NCI-H748 (cell line): Measurements from ENCODE around the gene EEF2KMT.
"Not testable (repeated sequence)": the region's sequence is repeated elsewhere in the genome, so short reads cannot be mapped to it uniquely, and the experiment has no call there.

Source experiments
- DNase-seq: peaks from one replicate; lab custom pipeline; 2025; ENCODE audit not compliant: unreplicated experiment; lab: John Stamatoyannopoulos, UW

Gene EEF2KMT, protein sequence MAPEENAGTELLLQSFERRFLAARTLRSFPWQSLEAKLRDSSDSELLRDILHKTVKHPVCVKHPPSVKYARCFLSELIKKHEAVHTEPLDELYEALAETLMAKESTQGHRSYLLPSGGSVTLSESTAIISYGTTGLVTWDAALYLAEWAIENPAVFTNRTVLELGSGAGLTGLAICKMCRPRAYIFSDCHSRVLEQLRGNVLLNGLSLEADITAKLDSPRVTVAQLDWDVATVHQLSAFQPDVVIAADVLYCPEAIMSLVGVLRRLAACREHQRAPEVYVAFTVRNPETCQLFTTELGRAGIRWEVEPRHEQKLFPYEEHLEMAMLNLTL

DNA sequence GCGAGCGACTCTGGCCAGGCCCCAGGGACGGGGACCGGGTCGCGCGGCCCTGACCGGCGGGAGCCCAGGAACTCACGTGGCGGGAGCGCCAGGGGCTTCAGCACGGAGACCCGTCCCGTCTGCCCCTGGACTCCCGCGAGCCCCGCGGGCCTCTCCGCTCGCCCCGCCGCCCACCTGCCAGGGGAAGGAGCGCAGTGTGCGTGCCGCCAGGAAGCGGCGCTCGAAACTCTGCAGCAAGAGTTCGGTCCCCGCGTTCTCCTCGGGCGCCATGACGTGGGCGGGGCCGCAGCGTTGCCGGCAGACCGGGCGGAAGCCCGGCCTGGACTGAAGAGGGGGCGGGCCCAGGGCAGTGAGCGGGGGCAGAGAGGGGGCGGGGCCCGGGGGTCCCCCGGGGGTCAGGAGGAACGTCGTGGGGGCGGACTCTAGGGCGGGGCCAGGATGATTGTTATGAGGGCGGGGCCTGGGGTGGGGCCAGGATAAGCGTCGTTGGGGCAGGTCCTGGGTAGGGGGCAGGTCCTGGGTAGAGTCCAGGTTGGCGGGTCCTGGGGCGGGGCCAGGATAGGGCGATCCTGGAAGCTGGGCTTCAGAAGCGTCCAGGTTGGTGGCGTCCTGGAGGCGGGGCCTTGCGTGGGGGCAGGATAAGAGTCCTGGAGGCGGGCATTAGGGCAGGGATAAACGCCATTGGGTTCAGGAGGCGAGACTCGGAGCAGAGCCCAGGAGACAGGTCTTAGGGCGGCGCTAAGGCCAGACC is at the start of gene EEF2KMT:
Gene EEF2KMT (minus strand): TSS at position 326 of the 751 bp plus-strand sequence. CDS start 56 bp downstream, at position 270.
- peak; percentile 96 for DNase-seq

DNA sequence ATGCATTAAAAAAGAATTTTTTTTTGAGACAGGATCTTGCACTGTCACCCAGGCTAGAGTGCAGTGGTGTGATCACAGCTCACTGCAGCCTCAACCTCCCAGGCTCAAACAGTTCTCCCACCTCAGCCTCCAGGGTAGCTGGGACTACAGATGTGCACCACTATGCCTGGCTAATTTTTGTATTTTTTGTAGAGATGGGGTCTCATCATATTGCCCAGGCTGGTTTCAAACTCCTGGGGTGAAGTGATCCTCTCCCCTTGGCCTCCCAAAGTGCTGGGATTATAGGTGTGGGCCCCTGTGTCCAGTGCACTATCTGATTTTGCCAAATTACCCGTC is 47.0 kb upstream of the EEF2KMT start:
- not testable (repeated sequence) for DNase-seq

DNA sequence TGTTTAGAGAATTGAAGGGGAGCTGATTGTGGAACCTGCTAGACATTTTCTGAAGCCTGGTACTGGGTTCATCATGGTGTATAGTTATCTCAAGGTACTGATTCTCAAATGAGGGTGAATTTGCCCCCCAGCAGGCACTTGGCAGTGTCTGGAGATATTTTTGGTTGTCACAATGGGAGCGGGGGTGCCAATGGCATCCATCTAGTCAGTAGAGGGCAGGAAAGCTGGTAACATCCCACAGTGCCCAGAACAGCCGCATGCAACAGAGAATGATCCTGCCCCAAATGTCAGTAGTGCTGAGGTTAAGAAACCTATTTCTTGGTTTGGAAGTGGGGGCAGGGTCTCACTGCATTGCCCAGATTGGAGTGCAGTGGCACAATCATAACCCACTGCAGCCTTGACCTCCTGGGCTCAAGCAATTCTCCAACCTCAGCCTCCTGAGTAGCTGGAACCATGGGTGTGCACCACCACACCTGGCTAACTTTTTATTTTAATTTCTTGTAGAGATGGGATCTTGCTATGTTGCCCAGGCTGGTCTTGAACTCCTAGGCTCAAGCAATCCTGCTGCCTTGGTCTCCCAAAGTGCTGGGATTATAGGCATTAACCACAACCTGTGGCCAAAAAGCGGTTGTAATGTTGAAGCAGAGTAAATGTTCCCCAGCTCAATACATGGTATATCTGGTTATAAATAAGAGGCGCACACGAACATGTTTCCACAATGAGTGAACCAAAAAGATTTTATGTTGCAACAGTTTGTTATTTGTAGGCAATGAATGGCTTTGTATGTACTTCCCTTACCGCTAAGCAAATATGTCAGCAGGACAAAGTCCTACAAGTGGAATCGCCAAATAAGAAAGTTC is 46.4 kb upstream of the EEF2KMT start:
- no peak for DNase-seq

DNA sequence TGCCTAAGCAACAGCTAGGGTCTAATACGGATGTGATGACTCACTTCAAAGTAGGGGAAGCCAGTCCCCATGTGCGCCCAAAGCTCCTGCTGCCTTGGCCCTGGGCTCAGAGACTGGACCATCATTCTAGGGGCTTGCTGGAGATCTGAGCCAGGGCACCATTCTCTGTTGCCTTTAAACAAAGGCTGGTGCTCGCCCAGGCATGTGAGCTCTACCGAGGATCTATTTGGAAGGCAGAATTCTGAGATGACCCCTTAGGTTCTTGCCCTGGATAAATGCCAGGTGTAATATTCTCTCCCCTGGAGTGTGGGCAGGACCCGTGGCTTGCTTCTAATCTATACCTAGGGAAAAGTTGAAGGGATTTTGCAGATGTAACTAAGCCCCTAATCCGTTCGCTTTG is 42.6 kb upstream of the EEF2KMT start:
- DNase-seq: not testable (repeated sequence)

DNA sequence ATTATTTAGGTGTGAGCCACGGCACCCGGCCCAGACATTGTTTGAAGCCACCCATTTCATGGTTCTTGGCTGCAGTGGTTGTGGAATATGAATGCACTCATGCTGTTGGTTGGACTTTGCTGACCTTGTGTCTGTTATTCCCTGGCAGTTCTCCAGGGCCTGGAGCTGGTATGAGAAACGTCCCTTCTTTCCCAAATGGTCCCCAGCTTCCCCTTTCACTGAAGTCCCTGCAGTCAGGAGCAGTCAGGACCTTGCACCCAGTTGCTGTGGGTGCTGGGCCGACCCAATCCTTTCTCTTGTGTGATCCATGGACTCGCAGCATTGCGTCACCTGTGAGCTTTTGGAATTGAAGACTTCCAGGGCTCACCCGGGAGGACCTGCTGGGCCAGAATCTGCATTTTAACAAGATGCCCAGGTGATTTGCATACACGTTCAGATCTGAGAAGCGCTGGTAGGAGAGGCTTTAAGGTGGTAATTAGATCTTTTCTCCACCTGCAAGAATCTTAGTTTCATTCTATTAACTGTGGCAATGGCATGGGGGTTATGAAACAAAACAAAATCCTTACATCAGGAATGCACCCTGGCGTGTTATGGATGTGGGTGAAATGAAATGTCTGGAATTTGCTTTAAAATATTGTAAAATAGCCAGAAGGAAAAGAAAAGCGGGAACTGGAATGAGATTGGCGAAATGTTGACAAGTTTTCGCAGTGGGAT is 37.3 kb upstream of the EEF2KMT start:
- not testable (repeated sequence) for DNase-seq

DNA sequence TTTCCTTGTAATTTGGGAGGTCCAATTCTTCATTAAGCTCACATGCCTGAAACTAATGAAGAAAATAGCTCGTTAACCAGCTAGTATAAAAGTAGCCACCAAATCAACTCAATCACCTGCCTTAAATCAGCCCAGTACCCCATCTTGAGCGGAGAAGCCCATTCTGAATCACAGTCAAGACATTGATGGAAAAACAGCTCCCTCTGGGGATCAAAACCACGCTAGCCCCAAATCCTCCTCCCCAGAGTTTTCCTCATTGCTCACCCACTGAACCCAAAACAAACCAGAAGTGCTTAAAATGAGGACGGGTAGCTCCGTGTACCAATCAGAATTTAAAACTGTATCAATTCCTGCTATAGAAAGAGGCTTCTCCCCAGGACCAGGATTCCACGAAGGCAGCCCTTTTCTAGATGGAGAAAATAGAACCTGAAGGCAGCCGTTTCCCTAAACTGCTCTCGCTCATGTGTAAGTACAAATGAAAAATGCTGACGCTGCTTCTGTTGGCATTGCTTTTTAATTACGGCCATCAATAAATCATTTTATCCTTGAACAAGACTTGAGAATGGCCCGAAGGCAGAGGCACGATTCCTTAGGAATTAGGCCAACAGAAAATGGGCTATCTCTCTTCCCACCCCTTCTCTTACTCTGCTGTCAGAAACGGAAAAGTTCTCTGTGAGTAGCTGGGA is 35.5 kb upstream of the EEF2KMT start:
- DNase-seq: not testable (repeated sequence)

DNA sequence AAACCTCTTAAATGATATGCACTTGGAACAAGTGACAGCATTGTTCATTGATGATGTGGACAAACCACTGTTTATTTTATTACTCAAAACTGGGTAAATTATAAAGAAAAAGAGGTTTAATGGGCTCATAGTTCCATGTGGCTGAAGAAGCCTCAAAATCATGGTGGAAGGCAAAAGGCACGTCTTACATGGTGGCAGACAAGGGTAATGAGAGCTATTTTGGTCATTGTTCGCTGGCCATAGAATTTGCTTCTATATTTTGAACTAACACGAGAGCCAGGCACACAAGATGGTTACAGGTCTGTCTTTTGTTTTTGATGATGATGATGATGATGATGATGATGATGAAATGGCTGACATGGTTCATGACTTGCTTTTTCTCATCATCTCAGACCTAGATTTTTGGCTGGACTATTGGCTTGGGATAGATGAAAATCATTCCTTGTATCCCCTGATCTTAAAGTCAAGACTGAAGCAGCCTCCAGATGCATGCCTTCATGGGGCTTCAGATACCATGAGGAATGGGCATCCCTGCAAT is 33.9 kb upstream of the EEF2KMT start:
- DNase-seq: not testable (repeated sequence)

DNA sequence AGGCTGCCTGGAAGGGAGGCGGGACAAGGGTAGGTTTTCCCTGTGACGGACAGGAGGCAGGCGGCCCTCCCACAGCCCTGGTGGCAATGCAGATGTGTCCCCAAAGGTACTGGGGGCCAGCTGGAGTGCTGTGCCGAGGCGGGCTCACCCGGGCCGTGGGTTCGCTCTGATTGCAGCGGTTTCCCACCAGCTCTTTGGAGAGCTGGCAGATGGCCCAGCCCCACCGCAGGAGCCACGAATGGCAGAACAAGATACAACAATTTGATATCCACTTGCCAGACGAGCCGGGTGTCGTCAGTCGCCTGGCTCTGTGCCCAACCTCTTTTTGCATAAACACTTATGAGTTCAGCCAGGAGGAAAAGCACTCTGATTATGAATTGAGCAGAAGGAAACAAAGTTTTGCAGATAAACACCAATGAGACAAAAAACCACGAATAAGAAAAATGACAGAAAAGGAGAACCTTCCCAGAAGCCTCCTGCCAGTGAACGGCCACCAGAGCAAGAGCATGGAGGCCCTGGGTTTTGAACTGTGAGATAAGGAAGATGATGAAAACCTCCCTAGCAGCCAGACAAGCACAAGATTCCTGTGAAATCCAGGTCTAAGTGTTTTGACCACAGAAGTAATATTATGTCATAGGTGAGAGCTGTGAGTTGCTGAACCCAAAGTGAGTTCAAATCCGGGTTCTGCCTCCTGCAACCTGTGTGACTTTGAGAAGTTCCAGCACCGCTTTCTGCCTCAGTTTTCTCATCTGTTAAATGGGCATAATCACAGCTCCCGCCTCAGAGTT is 19.9 kb upstream of the EEF2KMT start:
- peak; percentile 81 for DNase-seq

DNA sequence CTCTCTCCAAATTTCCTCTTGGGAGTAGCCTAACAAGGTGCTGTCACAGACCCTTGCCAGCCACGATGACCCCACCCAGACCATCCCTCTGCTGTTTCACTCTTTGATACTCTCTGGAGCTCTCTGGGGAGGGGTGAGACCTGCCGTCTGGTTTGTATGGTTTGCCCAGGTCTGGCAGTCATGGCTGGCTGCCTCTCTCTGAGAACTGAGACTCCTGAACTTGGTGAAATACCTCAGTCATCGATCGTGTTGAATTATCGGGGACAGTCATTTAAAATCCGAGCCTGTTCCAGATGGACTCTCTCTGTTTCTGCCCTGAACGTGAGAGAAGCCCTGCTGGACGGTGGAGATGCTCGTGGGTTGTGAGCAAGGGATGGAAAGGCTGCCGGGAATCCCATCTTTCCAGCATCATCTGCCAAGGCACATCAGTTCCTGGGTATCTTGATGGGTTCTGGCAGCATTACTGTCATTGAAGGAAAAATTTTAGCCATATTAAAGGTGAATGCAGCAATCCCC is 19.2 kb upstream of the EEF2KMT start:
- not testable (repeated sequence) for DNase-seq

DNA sequence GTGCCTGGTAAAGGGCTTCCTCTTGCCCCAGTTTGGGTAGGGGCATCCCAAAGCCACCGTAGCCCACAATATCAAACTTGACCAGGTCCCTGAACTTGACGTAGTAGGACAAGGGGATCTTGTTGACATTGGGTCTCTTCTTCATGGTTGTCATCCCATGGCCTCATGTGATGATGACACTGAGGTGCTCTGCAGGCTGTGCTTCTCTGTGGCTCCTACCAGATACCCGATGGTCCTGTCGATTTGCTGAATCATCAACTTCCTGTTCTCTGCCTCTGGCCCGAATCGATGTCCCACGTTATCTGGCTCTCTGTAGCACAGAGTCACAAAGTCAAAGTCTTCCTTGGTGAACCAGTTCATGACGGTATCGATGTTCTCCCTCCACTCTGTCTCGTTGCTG is 13.3 kb upstream of the EEF2KMT start:
- not testable (repeated sequence) for DNase-seq

DNA sequence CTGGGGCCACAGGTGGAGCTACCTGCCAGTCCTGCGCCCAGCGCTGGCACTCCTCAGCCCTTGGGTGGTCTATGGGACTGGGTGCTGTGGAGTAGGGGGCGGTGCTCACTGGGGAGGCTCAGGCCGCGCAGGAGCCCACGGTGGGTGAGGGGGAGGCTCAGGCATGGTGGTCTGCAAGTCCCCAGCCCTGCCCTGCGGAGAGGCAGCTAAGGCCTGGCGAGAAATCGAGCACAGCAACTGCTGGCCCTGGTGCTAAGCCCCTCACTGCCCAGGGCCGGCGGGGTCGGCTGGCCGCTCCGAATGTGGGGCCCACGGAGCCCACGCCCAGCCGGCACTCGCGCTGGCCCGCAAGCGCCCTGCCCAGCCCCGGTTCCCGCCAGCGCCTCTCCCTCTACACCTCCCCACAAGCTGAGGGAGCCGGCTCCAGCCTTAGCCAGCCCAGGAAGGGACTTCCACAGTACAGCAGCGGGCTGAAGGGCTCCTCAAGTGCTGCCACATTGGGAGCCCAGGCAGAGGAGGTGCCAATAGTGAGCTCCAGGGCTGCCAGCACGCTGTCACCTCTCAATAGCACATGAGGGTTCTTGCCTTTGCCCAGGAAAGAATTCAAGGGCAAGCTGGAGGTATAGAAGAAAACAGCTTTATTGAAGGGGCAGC is 11.0 kb upstream of the EEF2KMT start:
- DNase-seq: no peak

DNA sequence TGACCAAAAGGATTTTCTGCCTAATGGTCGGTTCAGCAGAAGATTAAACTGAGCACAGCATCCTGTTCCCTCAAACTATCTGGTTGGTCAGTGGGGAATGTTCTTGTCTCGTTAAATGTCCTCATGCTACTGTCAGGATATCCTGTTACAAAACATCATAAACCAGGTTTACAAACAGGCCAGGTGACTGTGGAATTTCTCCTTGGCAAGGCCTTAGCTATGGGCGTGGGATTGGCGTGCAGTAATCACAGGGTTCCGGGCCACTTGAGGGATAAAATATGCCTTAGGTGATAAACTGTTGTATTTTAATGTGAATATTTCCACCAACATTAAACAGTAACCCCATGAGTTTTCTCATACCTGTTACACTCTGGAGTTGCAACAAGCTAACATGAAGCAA is 7.4 kb upstream of the EEF2KMT start:
- not testable (repeated sequence) for DNase-seq

DNA sequence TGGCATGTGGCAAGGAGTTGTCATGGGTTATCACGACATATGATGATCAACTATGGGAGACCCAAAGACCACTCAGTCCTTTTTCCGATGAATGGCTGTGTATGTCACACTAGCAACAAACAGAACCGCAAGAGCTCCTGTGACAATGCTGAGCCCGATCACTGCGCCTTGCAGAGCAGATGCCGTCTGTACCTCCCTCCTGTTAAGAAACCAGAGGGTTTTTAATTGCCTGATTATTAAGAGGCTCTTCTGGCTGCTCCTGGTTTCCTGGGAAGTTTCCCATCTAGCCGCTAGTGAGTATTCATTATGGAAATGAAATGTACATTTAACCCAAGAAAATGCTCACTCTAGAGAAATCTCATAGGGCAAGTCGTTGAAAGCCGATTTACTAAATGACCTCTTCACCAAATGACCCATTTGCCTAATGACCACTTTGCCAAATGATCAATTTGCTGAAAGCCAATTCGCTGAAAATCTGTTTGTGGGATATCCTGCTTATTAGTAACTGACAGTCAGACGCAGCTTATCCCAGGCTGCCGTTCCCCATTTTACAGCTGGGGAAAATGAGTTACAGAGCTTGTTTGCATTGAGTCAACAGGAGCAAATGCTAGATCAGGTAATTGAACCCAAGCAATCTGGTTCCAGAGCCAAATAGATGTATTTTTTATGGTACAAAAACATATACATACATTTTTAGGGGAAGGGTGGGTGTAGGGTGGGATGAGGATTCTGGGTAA is 5.9 kb upstream of the EEF2KMT start:
- DNase-seq: not testable (repeated sequence)

DNA sequence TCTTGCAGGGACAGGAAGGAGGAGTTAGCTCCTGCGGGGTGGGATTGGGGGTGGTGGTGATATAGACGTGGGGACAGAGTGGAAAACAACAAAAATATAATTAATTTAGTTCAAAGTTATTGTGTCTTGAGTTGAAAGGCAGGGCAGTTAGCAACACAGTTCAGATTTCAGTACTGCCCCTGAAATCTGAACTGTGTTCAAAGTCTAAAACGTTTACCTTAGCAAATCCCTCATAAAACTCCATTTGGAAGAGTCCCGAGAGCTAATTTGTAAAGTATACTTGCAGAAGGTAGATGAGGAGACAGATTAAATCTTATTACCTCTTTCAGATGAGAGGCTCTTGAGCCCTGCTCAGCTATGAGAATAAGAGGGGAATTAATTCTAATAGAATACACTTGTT is 1.6 kb upstream of the EEF2KMT start:
- DNase-seq: not testable (repeated sequence)

DNA sequence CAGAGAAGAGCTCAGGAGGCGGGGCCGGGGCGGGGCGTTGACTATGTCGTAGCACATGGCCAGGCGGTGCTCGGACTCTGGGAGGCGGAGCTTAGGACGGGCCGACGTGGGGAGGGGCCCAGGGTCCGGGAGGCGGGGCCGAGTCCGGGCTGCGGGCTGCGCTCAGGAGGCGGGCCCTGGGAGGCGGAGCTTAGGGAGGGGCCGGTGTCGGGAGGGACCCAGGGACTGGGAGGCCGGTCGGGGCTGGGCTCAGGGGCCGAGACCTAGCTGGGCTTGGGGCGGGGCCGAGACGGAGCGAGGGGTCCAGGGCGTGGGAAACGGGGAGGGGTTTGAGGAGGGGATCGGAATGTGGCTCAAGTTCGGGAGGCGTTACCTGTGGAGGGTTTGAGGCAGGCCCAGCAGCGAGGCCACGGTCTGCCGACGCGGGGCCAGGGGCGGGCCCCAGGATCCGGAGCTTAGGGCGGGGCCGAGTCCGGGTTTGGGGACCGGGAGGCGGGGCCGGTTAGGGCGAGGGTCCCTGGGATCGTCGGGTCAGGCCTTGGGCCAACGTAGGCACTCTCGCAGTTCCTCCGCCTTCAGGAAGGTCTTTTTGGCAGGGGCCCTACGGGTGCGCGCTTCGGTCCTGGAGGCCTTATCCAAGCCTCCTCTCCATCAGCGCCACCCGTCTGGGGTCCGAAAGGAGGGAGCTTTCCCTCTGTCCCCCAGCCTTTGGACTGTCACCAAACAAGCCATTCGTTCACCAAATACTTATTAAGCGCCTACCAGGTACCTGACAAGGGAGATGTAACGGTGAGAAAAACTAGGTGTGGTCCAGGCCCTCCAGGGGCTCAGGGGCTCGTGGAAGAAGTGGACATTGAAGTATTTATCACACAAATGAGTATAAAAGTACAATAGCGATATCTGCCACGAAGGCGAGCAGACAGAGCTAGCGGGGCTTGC is 895 bp upstream of the EEF2KMT start:
- peak; percentile 58 for DNase-seq

DNA sequence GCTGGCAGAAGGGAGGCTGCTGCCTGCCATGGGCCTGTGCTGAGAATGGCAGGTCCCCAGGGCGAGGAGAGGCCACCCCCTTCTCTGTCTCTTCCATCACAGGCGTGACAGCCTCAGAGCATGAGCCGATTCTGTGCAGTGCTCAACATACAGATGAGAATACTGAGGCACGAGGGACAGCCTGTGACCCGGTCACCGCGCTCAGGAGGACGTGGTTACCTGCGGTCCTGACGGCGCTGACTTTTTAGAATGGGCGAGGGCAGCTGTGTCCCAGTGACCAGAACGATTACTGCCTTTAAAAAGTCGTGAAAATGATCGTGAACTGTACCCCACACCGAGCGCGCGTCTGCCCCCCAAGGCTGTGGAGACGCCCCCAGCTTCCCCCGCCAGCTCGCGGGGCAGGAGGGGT is 530 bp downstream of the EEF2KMT start:
- DNase-seq: peak; percentile 21
